EL (cell line): ENCODE results near the gene TAF1B.

Experiments used
- DNase-seq: peaks from one replicate; pipeline ENCODE4 v3.0.0-alpha.2; 2016

Gene TAF1B

GRCh38 chr2:9843229-9844035 is at the start of gene TAF1B:
TAF1B (plus strand) TSS chr2:9843474; CDS start chr2:9843542, 68 bp downstream.
- peak; percentile 96 for DNase-seq

GRCh38 chr2:9793918-9794717 is 49.2 kb upstream of the TAF1B start:
- DNase-seq: no peak

GRCh38 chr2:9795071-9795470 is 48.2 kb upstream of the TAF1B start:
- no peak for DNase-seq

- no peak for DNase-seq
These were observed 46.9 kb upstream of the TAF1B start for GRCh38 chr2:9796056-9797010.

- no peak for DNase-seq
These were observed 46.2 kb upstream of the TAF1B start for GRCh38 chr2:9797086-9797485.

GRCh38 chr2:9797681-9798556 is 45.4 kb upstream of the TAF1B start:
- DNase-seq: no peak

- DNase-seq: no peak
These were observed 44.2 kb upstream of the TAF1B start for GRCh38 chr2:9799011-9799596.

- peak; percentile 82 for DNase-seq
These were observed 43.3 kb upstream of the TAF1B start for GRCh38 chr2:9799729-9800632.

GRCh38 chr2:9800639-9800974 is 42.7 kb upstream of the TAF1B start:
- no peak for DNase-seq

- DNase-seq: peak; percentile 80
These were observed 42.1 kb upstream of the TAF1B start for GRCh38 chr2:9800975-9801726.

- DNase-seq: no peak
These were observed 40.7 kb upstream of the TAF1B start for GRCh38 chr2:9802576-9802993.

- DNase-seq: peak; percentile 21
These were observed 40.1 kb upstream of the TAF1B start for GRCh38 chr2:9803023-9803805.

- no peak for DNase-seq
These were observed 37.6 kb upstream of the TAF1B start for GRCh38 chr2:9805435-9806297.

GRCh38 chr2:9806298-9806610 is 37.0 kb upstream of the TAF1B start:
- no peak for DNase-seq

GRCh38 chr2:9806656-9807055 is 36.6 kb upstream of the TAF1B start:
- DNase-seq: no peak

- no peak for DNase-seq
These were observed 36.2 kb upstream of the TAF1B start for GRCh38 chr2:9807056-9807455.

GRCh38 chr2:9807555-9808305 is 35.5 kb upstream of the TAF1B start:
- DNase-seq: no peak
